Mammary epithelial cell (primary cell): Measurements from ENCODE around the gene SLC22A14.

Source experiments
- EZH2 ChIP-seq: IDR thresholded peaks from 2 replicates; pipeline ENCODE4 v1.6.1; 2012; ENCODE audit warnings: low read length, inconsistent platforms, borderline replicate concordance
- TF ChIP-seq, protein P1 (sequence below), 2 donors: IDR thresholded peaks in 1 of 2; conservative IDR thresholded peaks in 1 of 2; 2 replicates each; pipeline ENCODE4 v1.5.1; 2011 to 2012; ENCODE audit warnings: inconsistent platforms in 2 of 2, low read length in 2 of 2, mild to moderate bottlenecking in 2 of 2, control low read depth in 1 of 2, low read depth in 1 of 2; ENCODE audit not compliant: insufficient read depth in 1 of 2; ENCODE audit errors: extremely low read depth in 1 of 2

DNA sequence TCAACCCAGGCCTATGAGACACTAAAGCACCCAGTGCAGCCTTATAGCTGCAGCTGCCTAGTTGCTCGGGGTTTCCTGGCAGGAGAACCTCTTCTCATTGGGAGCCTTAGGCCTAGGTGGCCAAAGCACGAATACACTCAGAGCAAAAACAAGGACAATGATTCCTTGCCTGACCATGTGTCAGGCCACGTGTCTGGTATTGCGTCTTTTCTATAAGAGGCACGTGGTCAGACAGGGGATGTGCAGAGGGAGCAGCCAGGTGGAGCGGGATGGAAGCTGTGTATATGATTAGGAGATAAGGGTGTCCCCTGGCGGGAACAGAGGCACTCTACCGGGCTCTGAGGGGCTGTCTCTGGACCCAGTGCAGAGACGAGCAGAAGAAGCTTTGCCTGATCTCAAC, 26.4 kb downstream of the SLC22A14 start:
- TF ChIP-seq, protein P1, sequence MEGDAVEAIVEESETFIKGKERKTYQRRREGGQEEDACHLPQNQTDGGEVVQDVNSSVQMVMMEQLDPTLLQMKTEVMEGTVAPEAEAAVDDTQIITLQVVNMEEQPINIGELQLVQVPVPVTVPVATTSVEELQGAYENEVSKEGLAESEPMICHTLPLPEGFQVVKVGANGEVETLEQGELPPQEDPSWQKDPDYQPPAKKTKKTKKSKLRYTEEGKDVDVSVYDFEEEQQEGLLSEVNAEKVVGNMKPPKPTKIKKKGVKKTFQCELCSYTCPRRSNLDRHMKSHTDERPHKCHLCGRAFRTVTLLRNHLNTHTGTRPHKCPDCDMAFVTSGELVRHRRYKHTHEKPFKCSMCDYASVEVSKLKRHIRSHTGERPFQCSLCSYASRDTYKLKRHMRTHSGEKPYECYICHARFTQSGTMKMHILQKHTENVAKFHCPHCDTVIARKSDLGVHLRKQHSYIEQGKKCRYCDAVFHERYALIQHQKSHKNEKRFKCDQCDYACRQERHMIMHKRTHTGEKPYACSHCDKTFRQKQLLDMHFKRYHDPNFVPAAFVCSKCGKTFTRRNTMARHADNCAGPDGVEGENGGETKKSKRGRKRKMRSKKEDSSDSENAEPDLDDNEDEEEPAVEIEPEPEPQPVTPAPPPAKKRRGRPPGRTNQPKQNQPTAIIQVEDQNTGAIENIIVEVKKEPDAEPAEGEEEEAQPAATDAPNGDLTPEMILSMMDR (conservative IDR thresholded peaks at IDR 0.05 in 1 of 2, IDR thresholded peaks at IDR 0.05 in 1 of 2; ENCODE audit: extremely low read depth in 1 of 2, insufficient read depth in 1 of 2, low read depth in 1 of 2, low read length in 2 of 2) = no peak
- no peak for TF ChIP-seq EZH2
